ENCODE results near the gene RAG2. TPM values are rescaled to one million over a fixed set of nuclear protein-coding genes. Genes with fewer than 3 reads are reported as not detected.

The RAG2 gene
- total and polyA plus RNA-seq, 2 experiments from 2014 or later = not detected

- H3K36me3 ChIP-seq (ENCODE audit: insufficient read depth) = no peaks in the 10 kb centered on the region
- Mint-ChIP-seq H3K27me3 (ENCODE audit: insufficient read depth, low read depth, poor library complexity) (no peaks in the 10 kb centered on the region), H3K4me1 (no peaks in the 10 kb centered on the region), H3K27ac (no peak overlapping the region; the same call in 1 of the 2 replicates), H3K36me3 (ENCODE audit: low read depth) (no peaks in the 10 kb centered on the region), H3K4me3 (no peak overlapping the region), H3K9me3 (no peaks in the 10 kb centered on the region)
- DNase-seq (ENCODE audit: low spot score) (no peak), ATAC-seq (no peak)
- no peak overlapping the region for H3K4me2 ChIP-seq
- H2AFZ ChIP-seq = no peak overlapping the region
- TF ChIP-seq REST (IDR thresholded peaks at IDR 0.05; ENCODE audit: unreplicated experiment) (no peak), POLR2AphosphoS5 (IDR thresholded peaks at IDR 0.05; ENCODE audit: low read depth) (no peak), ZNF331 (CRISPR knock-in tag; IDR thresholded peaks at IDR 0.05; ENCODE audit: low read depth) (no peak), NANOG (IDR thresholded peaks at IDR 0.05; ENCODE audit: borderline replicate concordance) (no peak), EZH2phosphoT487 (IDR thresholded peaks at IDR 0.05; ENCODE audit: unreplicated experiment) (no peak)
- H3K9me2 ChIP-seq (ENCODE audit: insufficient read depth) = no peaks in the 10 kb centered on the region
- H4K20me1 ChIP-seq (replicated peaks; ENCODE audit: insufficient read depth) = 0 out of 2 replicates have a peak, but pooled peaks cover 3% of the 10 kb centered on the region
- H3K4me1 ChIP-seq (ENCODE audit: insufficient read depth) = no peaks in the 10 kb centered on the region
- no peak overlapping the region for H3K4me3 ChIP-seq
- no peaks in the 10 kb centered on the region for H3F3A ChIP-seq (replicated peaks; ENCODE audit: low read depth)
- no peak overlapping the region for H3K27ac ChIP-seq (ENCODE audit: low read depth)
- no peaks in the 10 kb centered on the region for H3K79me2 ChIP-seq (replicated peaks; ENCODE audit: insufficient read depth)
- H3K27me3 ChIP-seq (ENCODE audit: insufficient read depth) = no peaks in the 10 kb centered on the region
Observed at GRCh38 chr11:36608491-36609199, 10.6 kb upstream of the RAG2 start.

GRCh38 chr11:36605221-36606216 lies 7.5 kb upstream of the RAG2 start:
- H3K27me3 Mint-ChIP-seq (ENCODE audit: insufficient read depth, low read depth, poor library complexity) = no peaks in the 10 kb centered on the region
- H3K36me3 ChIP-seq (ENCODE audit: insufficient read depth) = no peaks in the 10 kb centered on the region
- no peak overlapping the region for H2AFZ ChIP-seq
- no peaks in the 10 kb centered on the region for H3K36me3 Mint-ChIP-seq (ENCODE audit: low read depth)
- no peaks in the 10 kb centered on the region for H3K27me3 ChIP-seq (ENCODE audit: insufficient read depth)
- no peak overlapping the region for H3K4me3 ChIP-seq
- no peaks in the 10 kb centered on the region for H3K79me2 ChIP-seq (replicated peaks; ENCODE audit: insufficient read depth)
- no peaks in the 10 kb centered on the region for H3K4me1 Mint-ChIP-seq
- 0 out of 2 replicates have a peak, but pooled peaks cover 3% of the 10 kb centered on the region for H4K20me1 ChIP-seq (replicated peaks; ENCODE audit: insufficient read depth)
- no peak overlapping the region for H3K4me2 ChIP-seq
- H3K4me3 Mint-ChIP-seq = no peak overlapping the region
- H3K9me2 ChIP-seq (ENCODE audit: insufficient read depth) = no peaks in the 10 kb centered on the region
- no peak overlapping the region for H3K27ac ChIP-seq (ENCODE audit: low read depth)
- H3K27ac Mint-ChIP-seq = no peak overlapping the region; the same call in 1 of the 2 replicates
- ATAC-seq (no peak), DNase-seq (ENCODE audit: low spot score) (no peak)
- H3K4me1 ChIP-seq (ENCODE audit: insufficient read depth) = no peaks in the 10 kb centered on the region
- no peaks in the 10 kb centered on the region for H3K9me3 Mint-ChIP-seq
- H3F3A ChIP-seq (replicated peaks; ENCODE audit: low read depth) = no peaks in the 10 kb centered on the region
- TF ChIP-seq ETS1 (IDR thresholded peaks at IDR 0.05) = no peak
- TF ChIP-seq NANOG (IDR thresholded peaks at IDR 0.05; ENCODE audit: borderline replicate concordance) = no peak
- no peak for TF ChIP-seq ZNF331 (CRISPR knock-in tag; IDR thresholded peaks at IDR 0.05; ENCODE audit: low read depth)
- TF ChIP-seq CTCF (conservative IDR thresholded peaks at IDR 0.05; ENCODE audit: low read depth in 2 of 2) = no peak
- no peak for TF ChIP-seq REST (IDR thresholded peaks at IDR 0.05; ENCODE audit: unreplicated experiment)
- no peak for TF ChIP-seq EZH2phosphoT487 (IDR thresholded peaks at IDR 0.05; ENCODE audit: unreplicated experiment)
- TF ChIP-seq CREB1 (CRISPR knock-in tag; IDR thresholded peaks at IDR 0.05; ENCODE audit: low read depth) = no peak
- no peak for TF ChIP-seq POLR2AphosphoS5 (IDR thresholded peaks at IDR 0.05; ENCODE audit: low read depth)
- TF ChIP-seq STAT1 (IDR thresholded peaks at IDR 0.05; ENCODE audit: unreplicated experiment) = no peak
